OCI-LY3 (cell line): ENCODE measurements around the gene CELA1.

Experiments
- CTCF ChIP-seq: fragments of 200-600, 300-600 bp; sonication (generic); IDR thresholded peaks from 2 replicates; pipeline ENCODE4 v1.5.1; 2014; ENCODE audit warnings: antibody characterized with exemption, low read length, low read depth
- EZH2phosphoT487 ChIP-seq: fragments of 200-600 bp; shearing (Covaris generic); IDR thresholded peaks from 2 replicates; pipeline ENCODE4 v1.6.1; 2018; ENCODE audit warnings: antibody characterized with exemption, mixed run types, low read depth

GRCh38 chr12:51324953-51325352, 21.5 kb downstream of the CELA1 start:
- TF ChIP-seq CTCF (no peak), EZH2phosphoT487 (no peak)
